Calu3 (cell line): ENCODE data around the gene APLN. TPM values are rescaled to one million over a fixed set of nuclear protein-coding genes. Genes with fewer than 3 reads are reported as not detected.

Experiments used
- BruUV-seq: library from RNA; stranded (reverse); fragments of 400-500 nt; replicated peaks from 2 replicates; lab custom pipeline; 2021; lab: Mats Ljungman, UMichigan
- CTCF ChIA-PET: fragments of 300-600 bp; sonication (Branson Sonifier 250); formaldehyde crosslinking; loops from one replicate; lab custom pipeline; 2022; ENCODE audit warnings: antibody characterized with exemption; lab: Charles Lee
- DNase-seq: peaks from one replicate; pipeline ENCODE4 v3.0.0; 2022
- H3K27ac Mint-ChIP-seq: one replicate; pipeline ENCODE4 v1.8.0; 2022; ENCODE audit warnings: mixed read lengths; ENCODE audit not compliant: unreplicated experiment
- H3K27me3 Mint-ChIP-seq: one replicate; pipeline ENCODE4 v1.8.0; 2022; ENCODE audit warnings: mixed read lengths; ENCODE audit not compliant: unreplicated experiment
- H3K36me3 Mint-ChIP-seq: one replicate; pipeline ENCODE4 v1.8.0; 2022; ENCODE audit warnings: mild to moderate bottlenecking, moderate library complexity, mixed read lengths; ENCODE audit not compliant: insufficient read depth, unreplicated experiment
- H3K4me1 Mint-ChIP-seq: one replicate; pipeline ENCODE4 v1.8.0; 2022; ENCODE audit warnings: mild to moderate bottlenecking, low read depth, mixed read lengths; ENCODE audit not compliant: unreplicated experiment
- H3K4me3 Mint-ChIP-seq: one replicate; pipeline ENCODE4 v1.8.0; 2022; ENCODE audit warnings: mild to moderate bottlenecking, low read depth, moderate library complexity, mixed read lengths; ENCODE audit not compliant: unreplicated experiment
- H3K9me3 Mint-ChIP-seq: one replicate; pipeline ENCODE4 v1.8.0; 2022; ENCODE audit warnings: low read depth, mixed read lengths; ENCODE audit not compliant: unreplicated experiment
- intact Hi-C: fragments of 100-400 bp; cut with micrococcal nuclease; formaldehyde crosslinking; loops from one replicate; pipeline ENCODE4 v1.10.0; 2022; ENCODE audit not compliant: unreplicated experiment
- total RNA-seq: library from RNA; stranded (reverse); gene quantifications from 2 replicates; pipeline ENCODE4 v1.2.3, GENCODE V29; 2022
- TF ChIP-seq, protein P1 (sequence below): fragments of 200-600 bp; IDR thresholded peaks from one replicate; pipeline ENCODE4 v1.8.0; 2022; ENCODE audit warnings: antibody characterized with exemption; ENCODE audit not compliant: unreplicated experiment

The APLN gene
- total RNA-seq, 1 experiment from 2014 or later = 0.35 TPM

DNA sequence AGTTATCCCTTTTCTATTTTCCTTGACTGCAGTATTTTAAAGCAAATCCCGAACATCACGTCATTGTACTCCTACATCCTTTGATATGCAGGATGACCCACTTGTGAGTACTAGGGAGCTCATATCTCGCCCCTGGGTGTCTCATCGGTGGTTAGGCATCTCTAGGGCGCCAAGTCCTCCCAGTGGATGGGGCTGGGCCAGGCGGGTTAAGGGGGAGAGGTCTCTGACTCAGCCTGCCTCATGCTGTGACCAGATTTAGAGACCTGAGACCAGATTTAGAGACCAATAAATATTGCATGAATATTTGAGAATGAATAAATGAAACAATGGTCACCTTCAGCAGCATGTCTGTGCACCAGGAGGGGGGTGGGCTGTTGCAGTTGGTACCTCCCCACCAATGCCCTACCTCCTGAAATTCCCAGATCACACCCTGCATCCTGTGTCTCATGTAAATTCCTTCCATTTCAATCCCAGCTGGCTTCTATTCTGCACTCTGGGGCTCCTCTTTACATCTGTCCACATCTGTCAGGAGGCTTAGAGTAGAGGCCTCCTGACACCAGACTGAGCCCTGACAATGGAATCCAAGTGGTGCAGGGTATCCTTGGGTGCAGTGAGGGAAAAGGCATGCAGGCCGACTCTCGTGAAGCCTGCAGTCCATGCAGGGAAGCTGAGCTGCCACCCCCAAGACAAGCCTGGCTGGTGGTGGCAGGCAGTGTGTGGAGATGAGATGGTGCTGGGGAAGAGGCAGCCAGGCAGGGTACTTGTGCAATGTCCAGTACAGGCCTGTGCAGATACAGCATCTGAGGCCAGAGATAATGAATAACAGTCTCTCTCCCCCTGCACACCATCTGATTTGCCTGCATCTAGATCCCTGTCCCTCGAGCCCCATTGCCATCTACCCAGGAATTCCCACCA is 5.2 kb downstream of the APLN start:
- CTCF ChIA-PET = no interaction called here
- Mint-ChIP-seq H3K36me3 (peaks cover 9% of the 10 kb centered on the region), H3K4me3 (no peak overlapping the region), H3K27ac (no peak overlapping the region), H3K27me3 (peaks cover 84% of the 10 kb centered on the region), H3K4me1 (no peaks in the 10 kb centered on the region), H3K9me3 (no peaks in the 10 kb centered on the region)
- intact Hi-C loops = no loop called here
- DNase-seq = no peak
- no TSS peak for BruUV-seq
- TF ChIP-seq, protein P1, sequence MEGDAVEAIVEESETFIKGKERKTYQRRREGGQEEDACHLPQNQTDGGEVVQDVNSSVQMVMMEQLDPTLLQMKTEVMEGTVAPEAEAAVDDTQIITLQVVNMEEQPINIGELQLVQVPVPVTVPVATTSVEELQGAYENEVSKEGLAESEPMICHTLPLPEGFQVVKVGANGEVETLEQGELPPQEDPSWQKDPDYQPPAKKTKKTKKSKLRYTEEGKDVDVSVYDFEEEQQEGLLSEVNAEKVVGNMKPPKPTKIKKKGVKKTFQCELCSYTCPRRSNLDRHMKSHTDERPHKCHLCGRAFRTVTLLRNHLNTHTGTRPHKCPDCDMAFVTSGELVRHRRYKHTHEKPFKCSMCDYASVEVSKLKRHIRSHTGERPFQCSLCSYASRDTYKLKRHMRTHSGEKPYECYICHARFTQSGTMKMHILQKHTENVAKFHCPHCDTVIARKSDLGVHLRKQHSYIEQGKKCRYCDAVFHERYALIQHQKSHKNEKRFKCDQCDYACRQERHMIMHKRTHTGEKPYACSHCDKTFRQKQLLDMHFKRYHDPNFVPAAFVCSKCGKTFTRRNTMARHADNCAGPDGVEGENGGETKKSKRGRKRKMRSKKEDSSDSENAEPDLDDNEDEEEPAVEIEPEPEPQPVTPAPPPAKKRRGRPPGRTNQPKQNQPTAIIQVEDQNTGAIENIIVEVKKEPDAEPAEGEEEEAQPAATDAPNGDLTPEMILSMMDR = no peak

GRCh38 chrX:129648514-129649267 is 6.1 kb downstream of the APLN start:
- H3K9me3 Mint-ChIP-seq = no peaks in the 10 kb centered on the region

DNA sequence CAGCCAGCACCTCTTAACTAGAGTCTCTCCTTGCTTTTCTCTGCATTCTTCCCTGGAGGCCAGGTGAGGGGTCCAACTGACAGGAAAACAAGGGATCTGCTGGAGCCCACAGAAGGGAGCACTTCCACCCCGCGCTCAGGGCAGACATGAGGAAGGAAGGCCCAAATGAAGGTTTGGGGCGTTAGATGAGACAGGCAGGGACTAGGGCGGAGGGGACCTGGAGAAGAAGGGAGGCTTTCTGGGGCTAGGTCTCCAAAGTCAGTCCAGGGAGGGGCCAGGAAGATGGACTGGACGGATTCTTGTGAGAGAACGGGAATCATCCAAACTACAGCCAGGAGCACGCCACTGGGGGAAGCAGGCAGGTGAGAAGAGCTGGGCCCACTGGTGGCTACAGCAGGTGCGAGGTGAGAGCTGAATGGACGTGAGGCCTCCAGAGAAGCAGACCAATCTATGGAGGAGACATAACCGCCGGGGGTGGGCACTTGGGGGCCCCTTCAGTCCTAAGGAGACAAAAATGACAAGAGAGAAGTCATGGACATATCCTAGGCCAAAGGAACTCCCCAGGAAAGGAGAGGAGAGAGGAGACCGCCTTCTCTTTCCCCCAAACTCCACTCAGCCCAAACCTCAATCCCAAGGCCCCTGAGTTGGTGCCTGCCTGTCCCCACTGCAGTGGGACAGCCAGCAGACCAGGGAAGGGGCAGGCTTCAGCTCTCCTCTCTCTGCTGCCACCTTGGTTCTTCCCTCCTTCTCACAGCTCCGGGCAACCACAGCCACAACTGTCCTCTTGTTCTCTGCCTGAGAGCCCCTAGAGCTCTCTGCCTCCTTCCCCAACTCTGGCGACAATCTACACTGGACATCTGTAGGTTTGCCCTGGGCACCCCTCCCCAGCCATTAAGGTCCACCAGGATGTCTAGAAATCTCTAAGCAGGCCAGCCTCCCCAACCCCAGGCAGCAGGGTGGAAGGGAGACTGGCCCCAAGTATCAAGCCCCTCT is 7.0 kb downstream of the APLN start:
- Mint-ChIP-seq H3K36me3 (no peaks in the 10 kb centered on the region), H3K9me3 (no peaks in the 10 kb centered on the region), H3K27ac (no peak overlapping the region), H3K4me1 (no peaks in the 10 kb centered on the region), H3K27me3 (peaks cover 85% of the 10 kb centered on the region), H3K4me3 (no peak overlapping the region)
- CTCF ChIA-PET = no interaction called here
- BruUV-seq = no TSS peak
- intact Hi-C loops = no loop called here
- no peak for DNase-seq
- TF ChIP-seq, protein P1 = no peak

More at GRCh38 chrX:129648514-129649267, 6.1 kb downstream of the APLN start:
- CTCF ChIA-PET = no interaction called here
- H3K36me3 Mint-ChIP-seq = peaks cover under 1% of the 10 kb centered on the region
- no peak overlapping the region for H3K27ac Mint-ChIP-seq
- no peak overlapping the region for H3K4me3 Mint-ChIP-seq
- no peak for DNase-seq
- H3K27me3 Mint-ChIP-seq = peaks cover 87% of the 10 kb centered on the region
- no peaks in the 10 kb centered on the region for H3K4me1 Mint-ChIP-seq
- TF ChIP-seq, protein P1 = no peak
- intact Hi-C loops = no loop called here
- BruUV-seq = no TSS peak
